ENCODE measurements around the gene GPR119.

Gene GPR119

GRCh38 chrX:130415201-130415600, 29.7 kb upstream of the GPR119 start:
- ChIA-PET POLR2A (no interaction called here), CTCF (no interaction called here)
- no peak for TF ChIP-seq CTCF (IDR thresholded peaks at IDR 0.05; ENCODE audit: control extremely low read depth, extremely low read depth, low read depth, missing control alignments)

GRCh38 chrX:130414800-130415199, 29.3 kb upstream of the GPR119 start:
- no peak for DNase-seq (ENCODE audit: extremely low spot score)
- ChIA-PET POLR2A (no interaction called here), CTCF (no interaction called here)
- TF ChIP-seq CTCF (IDR thresholded peaks at IDR 0.05; ENCODE audit: control extremely low read depth, extremely low read depth, low read depth, missing control alignments): no peak

More at GRCh38 chrX:130415201-130415600, 29.7 kb upstream of the GPR119 start:
- no peak for DNase-seq (ENCODE audit: extremely low spot score)

- ChIA-PET POLR2A (no interaction called here), CTCF (no interaction called here)
- DNase-seq (ENCODE audit: extremely low spot score): no peak
- no peak for TF ChIP-seq CTCF (IDR thresholded peaks at IDR 0.05; ENCODE audit: control extremely low read depth, extremely low read depth, low read depth, missing control alignments)
Observed at GRCh38 chrX:130413415-130413814, 27.9 kb upstream of the GPR119 start.

- POLR2A ChIA-PET: no interaction called here
Observed at GRCh38 chrX:130402208-130402684, 16.8 kb upstream of the GPR119 start.

GRCh38 chrX:130401415-130402207, 16.1 kb upstream of the GPR119 start, which contains the start of gene RBMX2:
RBMX2 (plus strand) TSS chrX:130401987; CDS start chrX:130402033, 46 bp downstream.
- TF ChIP-seq CTCF (IDR thresholded peaks at IDR 0.05; ENCODE audit: control extremely low read depth, extremely low read depth, low read depth, missing control alignments): no peak
- DNase-seq (ENCODE audit: extremely low spot score): peak; percentile 90
- ChIA-PET POLR2A (no interaction called here), CTCF (interaction anchor here (3.0 kb wide), 1 partner anchor 9 kb away, joined by 10 read pairs; no protein-coding TSS in a partner anchor)

More at GRCh38 chrX:130402208-130402684, 16.8 kb upstream of the GPR119 start:
- no peak for DNase-seq (ENCODE audit: extremely low spot score)
- CTCF ChIA-PET: interaction anchor here (3.0 kb wide), 1 partner anchor 9 kb away, joined by 10 read pairs; no protein-coding TSS in a partner anchor
- TF ChIP-seq CTCF (IDR thresholded peaks at IDR 0.05; ENCODE audit: control extremely low read depth, extremely low read depth, low read depth, missing control alignments): no peak

GRCh38 chrX:130395341-130395740, 9.9 kb upstream of the GPR119 start:
- ChIA-PET CTCF (no interaction called here), POLR2A (no interaction called here)
- DNase-seq (ENCODE audit: extremely low spot score): no peak
- no peak for TF ChIP-seq CTCF (IDR thresholded peaks at IDR 0.05; ENCODE audit: control extremely low read depth, extremely low read depth, low read depth, missing control alignments)

Measured in GM10248 (cell line).